B cell (primary cell): Measurements from ENCODE around the gene SH3RF1. TPM values are rescaled to one million over a fixed set of nuclear protein-coding genes. Genes with fewer than 3 reads are reported as not detected.

Experiments
- ATAC-seq: fragments of 200-7000 bp; cut with Tn5 transposase; one replicate; pipeline ENCODE4 v1.10.0; 2021; ENCODE audit warnings: low read depth, mild to moderate bottlenecking, moderate number of reproducible peaks, moderate library complexity
- CTCF ChIA-PET: fragments of 350-600 bp; sonication (Branson Sonifier 250); formaldehyde crosslinking; loops from one replicate; lab custom pipeline; 2021; ENCODE audit warnings: antibody characterized with exemption, inconsistent platforms; lab: Charles Lee
- POLR2A ChIA-PET: fragments of 350-600 bp; sonication (Branson Sonifier 250); formaldehyde crosslinking; loops from one replicate; lab custom pipeline; 2021; ENCODE audit warnings: antibody characterized with exemption; lab: Charles Lee
- DNase-seq: peaks from one replicate; pipeline ENCODE4 v3.0.0; 2013
- H2AFZ ChIP-seq: 2 replicates; pipeline ENCODE4 v1.6.1; 2012; ENCODE audit warnings: mild to moderate bottlenecking, low read depth, low read length; ENCODE audit not compliant: insufficient read depth, poor library complexity, severe bottlenecking
- H3K27ac ChIP-seq, 2 donors: 1 replicate in 1 of 2; 2 replicates in 1 of 2; pipeline ENCODE4 v1.5.1; 2012 to 2013; ENCODE audit warnings: low read length in 2 of 2, mild to moderate bottlenecking in 2 of 2, moderate library complexity in 1 of 2
- H3K27me3 ChIP-seq, 4 experiments: fragments of 200-600 bp in 1 of 4; sonication (generic) in 1 of 4; replicated peaks in 1 of 4; 1 replicate in 2 of 4; 2 replicates in 2 of 4; pipeline versions ENCODE4 v1.6.1 to v1.7.0; 2013 to 2016; ENCODE audit warnings: low read length in 3 of 4, mild to moderate bottlenecking in 2 of 4, mixed read lengths in 1 of 4, moderate library complexity in 1 of 4; ENCODE audit not compliant: insufficient read depth in 4 of 4, control insufficient read depth in 3 of 4; ENCODE audit errors: control extremely low read depth in 1 of 4
- H3K36me3 ChIP-seq, 2 experiments: replicated peaks in 1 of 2; 1 replicate in 1 of 2; 2 replicates in 1 of 2; pipeline versions ENCODE4 v1.6.1 to v1.7.1; 2013; ENCODE audit warnings: low read length in 1 of 2; ENCODE audit not compliant: insufficient read depth in 2 of 2, control insufficient read depth in 1 of 2; ENCODE audit errors: control extremely low read depth in 1 of 2, extremely low read depth in 1 of 2
- H3K4me1 ChIP-seq, 2 donors: fragments of 200-600 bp in 1 of 2; sonication (generic) in 1 of 2; 1 replicate in 1 of 2; 2 replicates in 1 of 2; pipeline versions ENCODE4 v1.5.1 to v1.6.1; 2013 to 2017; ENCODE audit warnings: low read length in 2 of 2; ENCODE audit not compliant: control insufficient read depth in 2 of 2, insufficient read depth in 2 of 2
- H3K4me2 ChIP-seq: replicated peaks from 2 replicates; pipeline ENCODE3; 2012; ENCODE audit warnings: mild to moderate bottlenecking, low read depth, low read length; ENCODE audit not compliant: poor library complexity, severe bottlenecking
- H3K4me3 ChIP-seq, 5 experiments: fragments of 200-600 bp in 1 of 5; sonication (generic) in 1 of 5; 1 replicate in 3 of 5; 2 replicates in 2 of 5; pipeline versions ENCODE4 v1.5.1 to v1.7.0; 2011 to 2016; ENCODE audit warnings: low read length in 4 of 5, mild to moderate bottlenecking in 4 of 5, low read depth in 2 of 5, control low read depth in 1 of 5, moderate library complexity in 1 of 5; ENCODE audit not compliant: insufficient read depth in 1 of 5; ENCODE audit errors: control extremely low read depth in 1 of 5, extremely low read depth in 1 of 5
- H3K79me2 ChIP-seq: fragments of 200-600 bp; sonication (generic); one replicate; pipeline ENCODE4 v1.6.0; 2016; ENCODE audit warnings: low read length; ENCODE audit not compliant: control insufficient read depth, insufficient read depth
- H3K9ac ChIP-seq: fragments of 200-600 bp; sonication (generic); 2 replicates; pipeline ENCODE4 v1.6.1; 2017; ENCODE audit warnings: mild to moderate bottlenecking, low read length, moderate library complexity
- H3K9me3 ChIP-seq, 3 donors: one replicate each; pipeline versions ENCODE4 v1.6.1 to v1.7.1; 2013; ENCODE audit warnings: low read length in 2 of 3; ENCODE audit not compliant: control insufficient read depth in 2 of 3, insufficient read depth in 1 of 3; ENCODE audit errors: control extremely low read depth in 1 of 3
- H4K20me1 ChIP-seq: 2 replicates; pipeline ENCODE4 v1.6.0; 2012; ENCODE audit warnings: mild to moderate bottlenecking, low read length; ENCODE audit not compliant: insufficient read depth, control insufficient read depth, poor library complexity, severe bottlenecking
- H3K27ac Mint-ChIP-seq: one replicate; pipeline ENCODE4 v1.8.0; 2021; ENCODE audit warnings: mixed read lengths
- H3K27me3 Mint-ChIP-seq: one replicate; pipeline ENCODE4 v1.8.0; 2021; ENCODE audit warnings: mixed read lengths
- H3K4me1 Mint-ChIP-seq: one replicate; pipeline ENCODE4 v1.8.0; 2021; ENCODE audit warnings: mixed read lengths
- H3K4me3 Mint-ChIP-seq: one replicate; pipeline ENCODE4 v1.8.0; 2021; ENCODE audit warnings: mixed read lengths
- H3K9me3 Mint-ChIP-seq: one replicate; pipeline ENCODE4 v1.8.0; 2022; ENCODE audit warnings: mixed read lengths; ENCODE audit not compliant: insufficient read depth
- CTCF ChIP-seq: fragments of 200-600 bp; IDR thresholded peaks from one replicate; pipeline ENCODE4 v1.8.0; 2022; ENCODE audit warnings: antibody characterized with exemption, mild to moderate bottlenecking
- EZH2 ChIP-seq: IDR thresholded peaks from 2 replicates; pipeline ENCODE4 v1.6.1; 2012; ENCODE audit warnings: borderline replicate concordance, low read depth, mild to moderate bottlenecking, moderate library complexity, low read length; ENCODE audit not compliant: insufficient read depth, poor library complexity, severe bottlenecking
- WGBS: methylation state at CpG from one replicate; pipeline ENCODE4 v1.1.5; 2013; ENCODE audit warnings: missing lambda C conversion rate; ENCODE audit not compliant: insufficient coverage; 5-methylcytosine and 5-hydroxymethylcytosine counted together
- intact Hi-C: fragments of 100-400 bp; cut with micrococcal nuclease; formaldehyde crosslinking; loops from one replicate; pipeline ENCODE4 v1.10.0; 2022
- polyA plus RNA-seq: library from polyadenylated mRNA; depleted of rRNA; stranded (reverse); fragments of >200 nt; gene quantifications from 2 replicates; pipeline ENCODE4 v1.2.3, GENCODE V29; 2012
- total RNA-seq, 2 donors: library from RNA; stranded (reverse); fragments of 120-200 nt in 1 of 2; gene quantifications; 1 replicate in 1 of 2; 2 replicates in 1 of 2; pipeline versions ENCODE4 v1.2.3 to v1.2.4, GENCODE V29; 2013 to 2022

The SH3RF1 gene
- total and polyA plus RNA-seq, 2 donors (not counting 1 experiment from before 2014, with no cell fraction given) = 2.0 to 5.4 TPM

- no peaks in the 10 kb centered on the region for H3K36me3 ChIP-seq
- Mint-ChIP-seq H3K9me3 (no peaks in the 10 kb centered on the region), H3K27me3 (no peaks in the 10 kb centered on the region), H3K27ac (no peak overlapping the region), H3K4me3 (no peak overlapping the region), H3K4me1 (peaks cover under 1% of the 10 kb centered on the region)
- H3K4me3 ChIP-seq = no peak overlapping the region
- intact Hi-C loops = no loop called here
- no peak for DNase-seq
- H3K9me3 ChIP-seq = no peaks in the 10 kb centered on the region
- H3K27ac ChIP-seq = no peak overlapping the region
- no peak overlapping the region for H3K4me2 ChIP-seq
- no peaks in the 10 kb centered on the region for H3K4me1 ChIP-seq
- no peaks in the 10 kb centered on the region for H4K20me1 ChIP-seq
- H2AFZ ChIP-seq = no peak overlapping the region
- TF ChIP-seq EZH2 = no peak
- TF ChIP-seq CTCF = no peak
- ChIA-PET CTCF (interaction anchor here (0.6 kb wide), 1 partner anchor 966 kb away, joined by 7 read pairs; no protein-coding TSS in a partner anchor), POLR2A (no interaction called here)
- no peak for ATAC-seq
- H3K79me2 ChIP-seq = no peaks in the 10 kb centered on the region
- no peaks in the 10 kb centered on the region for H3K27me3 ChIP-seq
- H3K9ac ChIP-seq = no peak overlapping the region
- WGBS = 100% methylated on average over 2 of the region's 4 CpGs
These were observed 121.9 kb downstream of the SH3RF1 start for GRCh38 chr4:169148885-169149284.

GRCh38 chr4:169147191-169147590 lies 123.6 kb downstream of the SH3RF1 start:
- H3K4me2 ChIP-seq = no peak overlapping the region
- H3K4me3 ChIP-seq = no peak overlapping the region
- H3K27ac ChIP-seq = no peak overlapping the region
- ChIA-PET CTCF (no interaction called here), POLR2A (no interaction called here)
- no peaks in the 10 kb centered on the region for H4K20me1 ChIP-seq
- no peak overlapping the region for H3K9ac ChIP-seq
- Mint-ChIP-seq H3K27ac (no peak overlapping the region), H3K27me3 (no peaks in the 10 kb centered on the region), H3K4me3 (no peak overlapping the region), H3K9me3 (no peaks in the 10 kb centered on the region), H3K4me1 (no peaks in the 10 kb centered on the region)
- no peak for DNase-seq
- TF ChIP-seq EZH2 (no peak), CTCF (no peak)
- no peaks in the 10 kb centered on the region for H3K36me3 ChIP-seq
- H3K79me2 ChIP-seq = no peaks in the 10 kb centered on the region
- intact Hi-C loops = no loop called here
- no peaks in the 10 kb centered on the region for H3K9me3 ChIP-seq
- H3K27me3 ChIP-seq = no peaks in the 10 kb centered on the region
- no peaks in the 10 kb centered on the region for H3K4me1 ChIP-seq
- ATAC-seq = no peak
- H2AFZ ChIP-seq = no peak overlapping the region
- 60% methylated on average over 1 of the region's 3 CpGs for WGBS
